Osteocyte (in vitro differentiated cells): ENCODE data around the gene ALDOA. TPM values are rescaled to one million over a fixed set of nuclear protein-coding genes. Genes with fewer than 3 reads are reported as not detected.
"Not testable (repeated sequence)": the region's sequence is repeated elsewhere in the genome, so short reads cannot be mapped to it uniquely, and the experiment has no call there.

Experiments used
- DNase-seq: peaks from one replicate; pipeline ENCODE4 v3.0.0; 2021; ENCODE audit warnings: mixed read lengths; ENCODE audit not compliant: unreplicated experiment; ENCODE audit errors: extremely low spot score
- H3K27ac Mint-ChIP-seq: one replicate; pipeline ENCODE4 v1.8.0; 2021; ENCODE audit warnings: mild to moderate bottlenecking, mixed read lengths; ENCODE audit not compliant: unreplicated experiment
- H3K27me3 Mint-ChIP-seq: one replicate; pipeline ENCODE4 v1.8.0; 2021; ENCODE audit warnings: mixed read lengths; ENCODE audit not compliant: unreplicated experiment
- H3K36me3 Mint-ChIP-seq: one replicate; pipeline ENCODE4 v1.8.0; 2021; ENCODE audit warnings: mixed read lengths; ENCODE audit not compliant: unreplicated experiment
- H3K4me1 Mint-ChIP-seq: one replicate; pipeline ENCODE4 v1.8.0; 2021; ENCODE audit warnings: mixed read lengths; ENCODE audit not compliant: unreplicated experiment
- H3K4me3 Mint-ChIP-seq: one replicate; pipeline ENCODE4 v1.8.0; 2021; ENCODE audit warnings: mild to moderate bottlenecking, moderate library complexity, mixed read lengths; ENCODE audit not compliant: unreplicated experiment
- H3K9me3 Mint-ChIP-seq: one replicate; pipeline ENCODE4 v1.8.0; 2021; ENCODE audit warnings: mixed read lengths; ENCODE audit not compliant: unreplicated experiment
- CTCF ChIP-seq: fragments of 200-600 bp; sonication (generic); IDR thresholded peaks from 2 replicates; pipeline ENCODE4 v1.5.0; 2021; ENCODE audit warnings: antibody characterized with exemption, mild to moderate bottlenecking, moderate library complexity
- total RNA-seq: library from RNA; stranded (reverse); gene quantifications from 2 replicates; pipeline ENCODE4 v1.2.1, GENCODE V29; 2021

Gene ALDOA
- total RNA-seq, 1 donor from 2014 or later: 765 TPM

GRCh38 chr16:30030841-30031413 is 34.6 kb upstream of the ALDOA start, which contains the start of gene TLCD3B:
Gene TLCD3B, minus strand, starts transcription at chr16:30031271. Its CDS starts 744 bp downstream, at chr16:30030527.
- Mint-ChIP-seq H3K4me1 (peaks cover 8% of the 10 kb centered on the region), H3K27ac (no peak within 1 kb of the TSS), H3K27me3 (peaks cover 43% of the 10 kb centered on the region), H3K9me3 (no peaks in the 10 kb centered on the region), H3K4me3 (peak within 1 kb of the TSS; percentile 52), H3K36me3 (no peaks in the 10 kb centered on the region)
- no peak for TF ChIP-seq CTCF
- DNase-seq: no peak

GRCh38 chr16:30031477-30031918 is 34.1 kb upstream of the ALDOA start:
- H3K27me3 Mint-ChIP-seq: peaks cover 48% of the 10 kb centered on the region
- H3K4me1 Mint-ChIP-seq: peaks cover 8% of the 10 kb centered on the region
- no peak for TF ChIP-seq CTCF
- DNase-seq: no peak
- no peak overlapping the region for H3K27ac Mint-ChIP-seq
- no peaks in the 10 kb centered on the region for H3K9me3 Mint-ChIP-seq
- H3K4me3 Mint-ChIP-seq: peak overlapping the region; percentile 32
- no peaks in the 10 kb centered on the region for H3K36me3 Mint-ChIP-seq

GRCh38 chr16:30032083-30032819 is 33.3 kb upstream of the ALDOA start:
- no peak overlapping the region for H3K27ac Mint-ChIP-seq

GRCh38 chr16:30033270-30033669 is 32.3 kb upstream of the ALDOA start:
- Mint-ChIP-seq H3K27me3 (peaks cover 41% of the 10 kb centered on the region), H3K27ac (no peak overlapping the region), H3K9me3 (no peaks in the 10 kb centered on the region), H3K36me3 (no peaks in the 10 kb centered on the region), H3K4me3 (no peak overlapping the region), H3K4me1 (peaks cover 8% of the 10 kb centered on the region)
- TF ChIP-seq CTCF: no peak
- no peak for DNase-seq

More at GRCh38 chr16:30032083-30032819, 33.3 kb upstream of the ALDOA start:
- TF ChIP-seq CTCF: peak; percentile 77
- H3K4me1 Mint-ChIP-seq: peaks cover 8% of the 10 kb centered on the region
- H3K27me3 Mint-ChIP-seq: peaks cover 44% of the 10 kb centered on the region
- no peaks in the 10 kb centered on the region for H3K9me3 Mint-ChIP-seq
- no peaks in the 10 kb centered on the region for H3K36me3 Mint-ChIP-seq
- no peak for DNase-seq
- H3K4me3 Mint-ChIP-seq: peak overlapping the region; percentile 38

- no peak for DNase-seq
- Mint-ChIP-seq H3K4me3 (no peak overlapping the region), H3K27ac (no peak overlapping the region), H3K27me3 (peaks cover 20% of the 10 kb centered on the region), H3K4me1 (no peaks in the 10 kb centered on the region), H3K9me3 (no peaks in the 10 kb centered on the region), H3K36me3 (no peaks in the 10 kb centered on the region)
- no peak for TF ChIP-seq CTCF
Measured at GRCh38 chr16:30040221-30040620, 25.3 kb upstream of the ALDOA start.

- H3K9me3 Mint-ChIP-seq, H3K27ac Mint-ChIP-seq, DNase-seq, H3K36me3 Mint-ChIP-seq, H3K4me3 Mint-ChIP-seq, H3K4me1 Mint-ChIP-seq: not testable (repeated sequence)
- H3K27me3 Mint-ChIP-seq: peaks cover 15% of the 10 kb centered on the region
Measured at GRCh38 chr16:30040690-30041089, 24.9 kb upstream of the ALDOA start.
